GM21526 (cell line): ENCODE results near the gene COL2A1.
A peak's percentile ranks its signal among the peaks of the same experiment; 100 is the strongest.
"Not testable (repeated sequence)": the region's sequence is repeated elsewhere in the genome, so short reads cannot be mapped to it uniquely, and the experiment has no call there.

Experiments
- ATAC-seq: cut with Tn5 transposase; IDR thresholded peaks from one replicate; pipeline ENCODE4 v1.9.1; 2021; ENCODE audit warnings: moderate library complexity; ENCODE audit not compliant: unreplicated experiment, low FRiP score

COL2A1 gene

DNA sequence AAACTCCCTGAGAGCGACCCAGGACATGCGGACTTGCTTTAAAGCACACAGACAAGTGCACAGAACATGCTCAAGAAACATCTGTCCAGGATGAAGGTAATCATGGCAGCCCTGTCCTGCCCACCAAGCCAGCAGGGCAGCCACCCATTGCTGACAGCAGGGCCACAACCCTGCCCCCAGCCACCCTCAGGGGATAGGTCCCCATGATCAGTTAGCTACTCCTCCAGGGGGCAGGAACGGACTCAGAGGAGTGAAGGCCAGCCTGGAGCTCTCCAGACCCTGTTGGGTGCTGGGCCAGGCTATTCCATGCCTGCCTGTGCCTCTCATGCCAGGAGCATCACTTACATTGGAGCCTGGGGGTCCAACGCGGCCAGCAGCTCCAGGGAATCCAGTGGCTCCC is 25.1 kb downstream of the COL2A1 start:
- no peak for ATAC-seq

GRCh38 chr12:47978598-47978873 is 25.7 kb downstream of the COL2A1 start:
- ATAC-seq, result no peak

GRCh38 chr12:47977772-47978597 is 26.3 kb downstream of the COL2A1 start:
- no peak for ATAC-seq

DNA sequence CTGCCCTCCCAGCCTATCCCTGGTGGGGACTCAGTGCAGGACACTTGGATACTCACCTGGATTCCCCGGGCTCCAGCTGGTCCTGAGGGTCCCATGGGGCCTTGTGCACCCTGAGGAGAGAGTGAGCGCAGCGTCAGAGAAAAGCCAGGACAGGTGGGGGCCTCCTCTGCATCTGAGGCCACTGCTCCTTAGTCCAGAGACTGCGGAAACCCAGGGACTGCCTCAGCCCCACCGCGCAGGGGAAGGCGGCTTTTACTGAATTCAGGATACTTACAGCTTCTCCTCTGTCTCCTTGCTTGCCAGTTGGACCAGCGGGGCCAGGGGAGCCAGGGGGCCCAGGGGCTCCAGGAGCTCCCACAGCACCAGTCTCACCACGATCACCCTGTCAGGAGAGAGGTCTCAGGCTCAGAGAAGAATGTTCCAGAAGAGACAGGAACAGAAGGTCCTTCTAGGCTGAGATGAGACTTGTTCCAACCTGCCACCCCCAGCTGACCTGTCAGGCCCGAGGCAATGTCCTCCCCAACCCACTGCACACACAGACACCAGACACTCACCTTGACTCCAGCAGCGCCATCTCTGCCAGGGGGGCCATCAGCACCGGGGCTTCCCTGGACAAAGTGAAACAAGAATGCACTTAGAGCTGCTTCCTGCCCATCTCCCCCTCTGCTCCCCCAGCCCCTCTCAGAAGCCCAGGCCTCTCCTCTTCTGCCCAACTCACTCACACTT is 27.1 kb downstream of the COL2A1 start:
- no peak for ATAC-seq

DNA sequence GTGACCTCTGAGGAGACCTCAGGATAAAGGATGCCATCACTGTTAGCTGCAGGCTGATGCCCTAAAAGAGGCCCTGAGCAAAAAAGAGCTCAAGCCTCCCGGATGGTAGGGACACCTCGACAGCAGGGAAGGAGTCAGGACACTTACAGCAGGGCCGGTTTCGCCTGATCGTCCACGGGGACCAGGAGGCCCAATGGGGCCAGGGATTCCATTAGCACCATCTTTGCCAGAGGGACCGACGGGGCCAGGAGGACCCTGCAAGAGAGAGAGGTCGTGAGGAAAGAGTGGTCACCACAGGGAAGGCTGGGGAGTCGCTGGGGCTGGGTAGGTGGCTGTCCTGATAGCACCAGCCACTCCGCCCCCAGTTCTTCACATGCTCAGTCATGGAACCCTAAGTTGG is 28.5 kb downstream of the COL2A1 start:
- no peak for ATAC-seq

GRCh38 chr12:47975036-47975620 is 29.1 kb downstream of the COL2A1 start:
- no peak for ATAC-seq

DNA sequence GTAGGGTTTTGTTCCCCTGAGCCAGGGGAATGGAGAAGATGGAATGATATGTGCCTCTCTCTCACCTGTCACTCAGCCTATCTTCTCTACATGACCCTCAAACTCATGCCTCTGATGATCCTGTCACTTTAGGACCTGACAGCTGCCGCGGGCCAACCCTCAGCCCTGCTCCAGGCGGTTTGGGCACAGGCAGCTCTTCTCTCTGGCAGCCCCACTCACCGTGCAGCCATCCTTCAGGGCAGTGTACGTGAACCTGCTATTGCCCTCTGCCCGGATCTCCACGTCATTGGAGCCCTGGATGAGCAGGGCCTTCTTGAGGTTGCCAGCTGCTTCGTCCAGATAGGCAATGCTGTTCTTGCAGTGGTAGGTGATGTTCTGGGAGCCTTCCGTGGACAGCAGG is 30.4 kb downstream of the COL2A1 start:
- ATAC-seq, result no peak

- no peak for ATAC-seq
These were observed 31.4 kb downstream of the COL2A1 start for GRCh38 chr12:47972895-47973294.

DNA sequence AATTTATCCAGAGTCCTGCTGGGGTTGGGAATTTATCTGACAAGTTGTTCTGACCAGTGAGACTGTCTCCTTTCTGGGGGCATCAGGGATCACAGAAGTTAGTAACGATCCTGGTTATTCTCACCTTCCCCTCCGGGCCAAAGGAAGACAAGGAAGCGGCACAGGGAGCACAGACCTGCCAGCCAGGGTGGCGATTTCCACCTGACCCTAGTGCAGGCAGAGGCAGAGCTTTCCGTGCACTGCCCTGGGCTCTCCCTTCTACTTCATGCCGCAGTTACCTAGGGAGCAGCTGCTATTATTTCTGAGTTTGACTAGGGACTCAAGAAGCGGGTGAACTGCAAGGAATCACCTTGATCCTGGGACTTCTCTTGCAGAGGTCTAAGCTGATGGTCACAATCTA is 33.4 kb downstream of the COL2A1 start:
- no peak for ATAC-seq

- no peak for ATAC-seq
These were observed 34.4 kb downstream of the COL2A1 start for GRCh38 chr12:47969845-47970244.

GRCh38 chr12:47967461-47968321 is 36.6 kb downstream of the COL2A1 start:
- ATAC-seq, result no peak

DNA sequence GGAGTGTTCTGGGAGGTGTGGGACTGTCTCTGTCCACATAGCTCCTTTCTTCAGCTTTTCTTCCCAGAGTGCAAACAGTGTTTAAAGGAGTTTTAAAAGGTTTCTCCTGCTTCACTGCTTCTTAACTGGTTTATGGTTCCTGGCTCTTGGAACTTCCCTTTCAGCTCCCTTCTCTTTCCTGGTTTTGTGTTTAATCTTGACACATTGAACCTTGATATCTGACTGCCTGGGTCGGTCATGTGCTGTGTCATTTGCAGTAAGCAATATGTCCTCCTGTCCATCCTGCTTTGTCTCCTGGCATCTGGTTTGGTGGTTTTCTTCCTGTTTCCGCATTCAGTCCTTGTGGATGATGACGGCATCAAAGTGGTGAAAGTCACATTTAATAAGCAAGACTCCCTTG is 38.7 kb downstream of the COL2A1 start:
- ATAC-seq, result no peak

- no peak for ATAC-seq
These were observed 40.1 kb downstream of the COL2A1 start for GRCh38 chr12:47964106-47964728.

- peak; percentile 83 for ATAC-seq
These were observed 40.8 kb downstream of the COL2A1 start, which contains the start of gene TMEM106C for GRCh38 chr12:47963340-47964040. TMEM106C (plus strand) TSS chr12:47963596; CDS start chr12:47964237, 641 bp downstream.

DNA sequence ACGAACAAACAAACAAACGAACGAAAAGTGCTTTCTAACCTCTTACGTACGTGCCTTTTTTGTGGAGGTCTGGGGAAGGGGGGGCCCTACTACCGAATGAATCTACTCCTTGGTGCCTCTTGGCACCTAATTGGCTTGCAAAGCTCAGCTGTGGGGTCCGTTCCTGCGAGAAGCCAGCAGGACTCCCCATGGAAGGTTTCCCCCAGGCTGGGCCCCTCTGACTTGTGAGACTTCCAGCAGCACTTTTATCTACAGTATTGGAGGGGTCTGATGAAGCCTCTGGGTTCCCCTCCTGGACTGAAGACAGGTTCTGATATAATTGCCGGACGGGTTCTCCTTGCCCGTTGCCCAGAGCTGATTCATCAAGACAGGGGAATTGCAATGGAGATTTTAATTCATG is 42.1 kb downstream of the COL2A1 start:
- no peak for ATAC-seq

GRCh38 chr12:47957671-47958070 is 46.6 kb downstream of the COL2A1 start:
- ATAC-seq, result not testable (repeated sequence)

DNA sequence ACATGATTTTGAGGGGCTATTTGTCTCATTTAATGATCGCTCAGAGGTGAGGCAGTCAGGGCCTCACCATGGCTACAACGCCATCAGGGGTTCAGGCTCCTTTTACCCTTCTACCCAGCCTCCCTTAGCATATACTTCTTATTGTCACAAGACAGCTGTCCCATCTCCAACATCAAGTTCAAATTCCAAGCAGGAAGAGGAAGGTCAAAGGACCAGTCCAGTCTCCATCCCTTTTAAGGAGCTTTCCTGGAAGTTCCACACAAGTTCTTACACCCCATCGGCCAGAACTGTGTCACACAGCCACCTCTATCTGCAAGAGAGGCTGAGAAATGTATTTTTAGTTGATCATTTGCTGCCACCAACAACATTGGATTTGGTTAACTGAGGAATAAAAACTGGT is 49.2 kb downstream of the COL2A1 start:
- ATAC-seq, result no peak

DNA sequence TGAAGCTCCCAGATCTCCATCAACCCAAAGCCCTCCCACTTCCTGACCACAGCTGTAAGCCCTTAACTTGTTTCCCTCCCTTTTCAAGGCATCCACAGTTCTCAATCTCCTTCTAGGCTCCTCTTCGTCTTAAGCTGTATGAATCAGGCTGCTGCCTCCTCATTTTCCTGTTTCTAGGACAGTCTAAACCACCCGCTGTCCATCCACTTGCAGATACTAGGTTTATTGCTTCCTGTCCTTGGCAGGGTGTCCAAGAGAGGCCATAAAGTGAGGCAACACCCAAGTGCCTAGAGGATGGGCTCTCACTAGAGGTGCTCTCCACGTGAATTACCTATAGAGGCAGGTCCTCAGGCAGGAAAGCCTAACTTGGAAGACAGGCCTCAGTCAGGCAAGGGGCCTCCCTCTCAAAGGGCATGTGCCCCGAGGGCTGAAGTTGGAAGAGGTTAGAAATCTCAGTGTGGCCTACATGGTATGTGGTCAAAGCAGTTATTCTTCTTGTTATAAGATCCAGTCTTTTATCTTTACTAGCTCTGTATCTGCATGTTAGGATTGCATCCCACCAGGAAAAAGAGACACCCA is 49.7 kb downstream of the COL2A1 start:
- ATAC-seq, result no peak

GRCh38 chr12:47954058-47954457 is 50.2 kb downstream of the COL2A1 start:
- no peak for ATAC-seq
